ENCODE measurements around the gene TBL1Y. TPM values are rescaled to one million over a fixed set of nuclear protein-coding genes. Genes with fewer than 3 reads are reported as not detected.
"Not testable (repeated sequence)": the region's sequence is repeated elsewhere in the genome, so short reads cannot be mapped to it uniquely, and the experiment has no call there.

The TBL1Y gene
- polyA plus RNA-seq, result not detected

- Mint-ChIP-seq H3K27ac (no peak within 1 kb of the TSS), H3K4me1 (no peaks in the 10 kb centered on the region), H3K36me3 (no peaks in the 10 kb centered on the region), H3K9me3 (no peaks in the 10 kb centered on the region), H3K4me3 (peak within 1 kb of the TSS in 1 of 5 donors; percentile 46), H3K27me3 (ENCODE audit: low read depth in 3 of 3) (peaks cover 0 to 7% (median 0%) of the 10 kb centered on the region in 3 donors)
- DNase-seq, result no peak
Measured at GRCh38 chrY:6910372-6911252, at the start of gene TBL1Y. TBL1Y (plus strand) TSS chrY:6910697; CDS start chrY:7025085, 114,388 bp downstream.

GRCh38 chrY:6894496-6894895, 16.0 kb upstream of the TBL1Y start:
- Mint-ChIP-seq H3K9me3 (no peaks in the 10 kb centered on the region), H3K36me3 (no peaks in the 10 kb centered on the region), H3K4me1 (no peaks in the 10 kb centered on the region), H3K27ac (no peak overlapping the region), H3K27me3 (ENCODE audit: low read depth in 3 of 3) (no peaks in the 10 kb centered on the region), H3K4me3 (no peak overlapping the region)
- no peak for DNase-seq

- no peaks in the 10 kb centered on the region for H3K27me3 Mint-ChIP-seq (ENCODE audit: low read depth in 3 of 3)
- no peak for DNase-seq
- no peaks in the 10 kb centered on the region for H3K36me3 Mint-ChIP-seq
- no peak overlapping the region for H3K4me3 Mint-ChIP-seq
- H3K27ac Mint-ChIP-seq, result no peak overlapping the region
- no peaks in the 10 kb centered on the region for H3K4me1 Mint-ChIP-seq
- H3K9me3 Mint-ChIP-seq, result no peaks in the 10 kb centered on the region
Measured at GRCh38 chrY:6895236-6895635, 15.3 kb upstream of the TBL1Y start.

GRCh38 chrY:6902116-6902515, 8.4 kb upstream of the TBL1Y start:
- H3K27me3 Mint-ChIP-seq (ENCODE audit: low read depth in 3 of 3); H3K27ac Mint-ChIP-seq; H3K9me3 Mint-ChIP-seq; H3K4me3 Mint-ChIP-seq; H3K36me3 Mint-ChIP-seq; DNase-seq; H3K4me1 Mint-ChIP-seq: not testable (repeated sequence)

GRCh38 chrY:6907591-6907990, 2.9 kb upstream of the TBL1Y start:
- Mint-ChIP-seq H3K36me3 (no peaks in the 10 kb centered on the region), H3K4me3 (no peak overlapping the region), H3K27ac (no peak overlapping the region), H3K27me3 (ENCODE audit: low read depth in 3 of 3) (peaks cover 0 to 7% (median 0%) of the 10 kb centered on the region in 3 donors), H3K9me3 (no peaks in the 10 kb centered on the region), H3K4me1 (no peaks in the 10 kb centered on the region)
- DNase-seq, result no peak

- not testable (repeated sequence) for H3K4me1 Mint-ChIP-seq; H3K36me3 Mint-ChIP-seq; DNase-seq; H3K4me3 Mint-ChIP-seq; H3K27me3 Mint-ChIP-seq (ENCODE audit: low read depth in 3 of 3); H3K9me3 Mint-ChIP-seq; H3K27ac Mint-ChIP-seq
Measured at GRCh38 chrY:6908021-6908420, 2.5 kb upstream of the TBL1Y start.

- Mint-ChIP-seq H3K4me3 (peak overlapping the region in 1 of 5 donors; percentile 46), H3K27ac (no peak overlapping the region), H3K4me1 (no peaks in the 10 kb centered on the region), H3K36me3 (no peaks in the 10 kb centered on the region), H3K9me3 (no peaks in the 10 kb centered on the region), H3K27me3 (ENCODE audit: low read depth in 3 of 3) (peaks cover 0 to 7% (median 0%) of the 10 kb centered on the region in 3 donors)
- DNase-seq, result no peak
Measured at GRCh38 chrY:6909118-6909521, 1.4 kb upstream of the TBL1Y start.

- H3K9me3 Mint-ChIP-seq, result no peaks in the 10 kb centered on the region
- peak overlapping the region in 1 of 5 donors; percentile 23 for H3K4me3 Mint-ChIP-seq
- H3K27ac Mint-ChIP-seq, result no peak overlapping the region
- H3K4me1 Mint-ChIP-seq, result no peaks in the 10 kb centered on the region
- H3K36me3 Mint-ChIP-seq, result no peaks in the 10 kb centered on the region
- DNase-seq, result no peak
- peaks cover 0 to 7% (median 0%) of the 10 kb centered on the region in 3 donors for H3K27me3 Mint-ChIP-seq (ENCODE audit: low read depth in 3 of 3)
Measured at GRCh38 chrY:6909856-6910255, 641 bp upstream of the TBL1Y start.

GRCh38 chrY:6911253-6911881, 870 bp downstream of the TBL1Y start, which contains the start of gene AMELY:
AMELY (minus strand) TSS chrY:6911752; CDS start chrY:6872608, 39,144 bp downstream.
- no peak within 1 kb of the TSS for H3K27ac Mint-ChIP-seq
- H3K36me3 Mint-ChIP-seq, result no peaks in the 10 kb centered on the region
- no peaks in the 10 kb centered on the region for H3K4me1 Mint-ChIP-seq
- no peaks in the 10 kb centered on the region for H3K9me3 Mint-ChIP-seq
- DNase-seq, result no peak
- H3K4me3 Mint-ChIP-seq, result no peak within 1 kb of the TSS
- H3K27me3 Mint-ChIP-seq (ENCODE audit: low read depth in 3 of 3), result peaks cover 0 to 7% (median 0%) of the 10 kb centered on the region in 3 donors

- no peak for DNase-seq
- H3K4me1 Mint-ChIP-seq, result no peaks in the 10 kb centered on the region
- H3K27ac Mint-ChIP-seq, result no peak overlapping the region
- no peaks in the 10 kb centered on the region for H3K36me3 Mint-ChIP-seq
- no peaks in the 10 kb centered on the region for H3K9me3 Mint-ChIP-seq
- peaks cover 0 to 6% (median 0%) of the 10 kb centered on the region in 3 donors for H3K27me3 Mint-ChIP-seq (ENCODE audit: low read depth in 3 of 3)
- no peak overlapping the region for H3K4me3 Mint-ChIP-seq
Measured at GRCh38 chrY:6913362-6913761, 2.9 kb downstream of the TBL1Y start.

GRCh38 chrY:6921061-6921460, 10.6 kb downstream of the TBL1Y start:
- DNase-seq, result no peak
- no peaks in the 10 kb centered on the region for H3K4me1 Mint-ChIP-seq
- no peaks in the 10 kb centered on the region for H3K36me3 Mint-ChIP-seq
- peaks cover 0 to 2% (median 0%) of the 10 kb centered on the region in 6 donors for H3K9me3 Mint-ChIP-seq
- H3K27ac Mint-ChIP-seq, result no peak overlapping the region
- no peak overlapping the region for H3K4me3 Mint-ChIP-seq
- H3K27me3 Mint-ChIP-seq (ENCODE audit: low read depth in 3 of 3), result peaks cover 0 to 2% (median 0%) of the 10 kb centered on the region in 3 donors

- H3K4me3 Mint-ChIP-seq, result no peak overlapping the region
- H3K27me3 Mint-ChIP-seq (ENCODE audit: low read depth in 3 of 3), result no peaks in the 10 kb centered on the region
- H3K4me1 Mint-ChIP-seq, result no peaks in the 10 kb centered on the region
- H3K9me3 Mint-ChIP-seq, result no peaks in the 10 kb centered on the region
- no peaks in the 10 kb centered on the region for H3K36me3 Mint-ChIP-seq
- DNase-seq, result no peak
- no peak overlapping the region for H3K27ac Mint-ChIP-seq
Measured at GRCh38 chrY:6928265-6928664, 17.8 kb downstream of the TBL1Y start.

GRCh38 chrY:6929237-6929636, 18.7 kb downstream of the TBL1Y start:
- H3K4me1 Mint-ChIP-seq, result no peaks in the 10 kb centered on the region
- H3K27ac Mint-ChIP-seq, result no peak overlapping the region
- no peak overlapping the region for H3K4me3 Mint-ChIP-seq
- H3K9me3 Mint-ChIP-seq, result no peaks in the 10 kb centered on the region
- no peaks in the 10 kb centered on the region for H3K27me3 Mint-ChIP-seq (ENCODE audit: low read depth in 3 of 3)
- DNase-seq, result no peak
- H3K36me3 Mint-ChIP-seq, result no peaks in the 10 kb centered on the region

GRCh38 chrY:6931779-6932396, 21.4 kb downstream of the TBL1Y start:
- H3K27me3 Mint-ChIP-seq (ENCODE audit: low read depth in 3 of 3), result peaks cover 0 to 6% (median 0%) of the 10 kb centered on the region in 3 donors
- H3K4me1 Mint-ChIP-seq, result no peaks in the 10 kb centered on the region
- no peaks in the 10 kb centered on the region for H3K36me3 Mint-ChIP-seq
- H3K9me3 Mint-ChIP-seq, result no peaks in the 10 kb centered on the region
- no peak overlapping the region for H3K27ac Mint-ChIP-seq
- DNase-seq, result no peak
- H3K4me3 Mint-ChIP-seq, result no peak overlapping the region
